NT2/D1 (cell line): Measurements from ENCODE around the gene ARPC5.

Experiments used
- SUZ12 ChIP-seq: IDR thresholded peaks from 2 replicates; pipeline ENCODE4 v1.6.1; 2011; ENCODE audit not compliant: insufficient read length, insufficient read depth; ENCODE audit errors: extremely low read depth
- YY1 ChIP-seq: IDR thresholded peaks from 2 replicates; pipeline ENCODE4 v1.6.1; 2011; ENCODE audit not compliant: insufficient read length, insufficient read depth
- ZNF274 ChIP-seq: IDR thresholded peaks from 2 replicates; pipeline ENCODE4 v1.6.1; 2011; ENCODE audit warnings: mild to moderate bottlenecking, low read depth, low read length

DNA sequence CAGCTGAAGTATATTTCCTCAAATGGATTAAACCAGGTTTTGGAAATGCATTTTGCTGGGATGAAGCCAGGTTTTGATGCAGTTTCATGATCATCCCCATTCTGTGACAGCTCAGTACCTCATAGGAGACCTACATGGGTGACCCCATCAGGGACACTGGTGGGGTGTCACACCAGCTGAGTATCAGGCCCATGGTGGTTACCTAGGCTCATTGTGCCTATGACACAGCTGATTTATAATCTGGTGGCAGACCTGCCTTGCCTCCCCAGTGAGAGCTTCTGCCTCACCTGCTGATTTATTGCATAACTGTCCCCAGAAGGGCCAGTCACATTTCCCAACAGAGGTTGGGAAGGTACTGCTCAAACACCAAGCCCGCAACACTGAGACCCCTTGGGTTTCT, 49.1 kb downstream of the ARPC5 start:
- TF ChIP-seq YY1 (no peak), ZNF274 (no peak), SUZ12 (no peak)
